Spinal cord (tissue), 10 donors: ENCODE data around the gene TNRC6B. TPM values are rescaled to one million over a fixed set of nuclear protein-coding genes. Genes with fewer than 3 reads are reported as not detected.

ENCODE experiments used
- DNase-seq, 6 donors: peaks; one replicate each; pipeline versions ENCODE4 v3.0.0 to v3.0.0-alpha.2; 2013 to 2015; ENCODE audit warnings: low spot score in 6 of 6, low read depth in 4 of 6
- H3K27ac ChIP-seq: one replicate; pipeline ENCODE4 v1.5.1; 2013; ENCODE audit warnings: low read depth, low read length, control low read depth
- H3K27me3 ChIP-seq: one replicate; pipeline ENCODE4 v1.6.1; 2013; ENCODE audit warnings: low read length; ENCODE audit not compliant: control insufficient read depth, insufficient read depth
- H3K36me3 ChIP-seq: one replicate; pipeline ENCODE4 v1.6.1; 2013; ENCODE audit warnings: low read length; ENCODE audit not compliant: control insufficient read depth, insufficient read depth
- H3K4me1 ChIP-seq: one replicate; pipeline ENCODE4 v1.6.1; 2013; ENCODE audit warnings: low read length; ENCODE audit not compliant: control insufficient read depth, insufficient read depth
- H3K4me3 ChIP-seq: one replicate; pipeline ENCODE4 v1.5.1; 2013; ENCODE audit warnings: low read depth, low read length, control low read depth
- H3K9me3 ChIP-seq: one replicate; pipeline ENCODE4 v1.6.1; 2013; ENCODE audit warnings: low read length; ENCODE audit not compliant: control insufficient read depth, insufficient read depth
- WGBS: methylation state at CpG from one replicate; pipeline ENCODE4 v1.1.5; 2013; ENCODE audit warnings: missing lambda C conversion rate; ENCODE audit not compliant: insufficient coverage; 5-methylcytosine and 5-hydroxymethylcytosine counted together
- polyA plus RNA-seq, 2 donors: library from polyadenylated mRNA; unstranded; fragments of 120-200 nt; gene quantifications; one replicate each; pipeline ENCODE4 v1.2.1, GENCODE V29; 2013; ENCODE audit not compliant: insufficient read length in 2 of 2
- total RNA-seq, 2 donors: library from RNA; depleted of rRNA in 1 of 2; stranded (reverse); fragments of 120-200 nt in 1 of 2; fragments of >200 nt in 1 of 2; gene quantifications; one replicate each; pipeline versions ENCODE4 v1.2.3 to v1.2.4, GENCODE V29; 2013 to 2014
- donor health status: healthy.

The TNRC6B gene
- total and polyA plus RNA-seq, 4 donors = 16.7 to 38.7 (median 26.5) TPM

- 94% methylated on average over 3 of the region's 4 CpGs for WGBS
- H3K27ac ChIP-seq = no peak overlapping the region
- no peaks in the 10 kb centered on the region for H3K27me3 ChIP-seq
- no peak for DNase-seq
- H3K9me3 ChIP-seq = no peaks in the 10 kb centered on the region
- H3K36me3 ChIP-seq = peaks cover 6% of the 10 kb centered on the region
- H3K4me1 ChIP-seq = peaks cover 9% of the 10 kb centered on the region
- H3K4me3 ChIP-seq = no peak overlapping the region
Observed at GRCh38 chr22:40236131-40236665, 58.5 kb downstream of the TNRC6B start.

GRCh38 chr22:40237241-40237640 lies 59.5 kb downstream of the TNRC6B start:
- no peaks in the 10 kb centered on the region for H3K27me3 ChIP-seq
- no peak overlapping the region for H3K27ac ChIP-seq
- no peak for DNase-seq
- peaks cover 9% of the 10 kb centered on the region for H3K4me1 ChIP-seq
- no peaks in the 10 kb centered on the region for H3K9me3 ChIP-seq
- H3K36me3 ChIP-seq = peaks cover 6% of the 10 kb centered on the region
- 91% methylated on average over 3 of the region's 4 CpGs for WGBS
- no peak overlapping the region for H3K4me3 ChIP-seq

GRCh38 chr22:40237788-40238424 lies 60.2 kb downstream of the TNRC6B start:
- WGBS = 81% methylated on average over 10 of the region's 13 CpGs
- H3K27me3 ChIP-seq = no peaks in the 10 kb centered on the region
- peaks cover 9% of the 10 kb centered on the region for H3K4me1 ChIP-seq
- no peak overlapping the region for H3K4me3 ChIP-seq
- peaks cover 2% of the 10 kb centered on the region for H3K36me3 ChIP-seq
- H3K27ac ChIP-seq = no peak overlapping the region
- no peak for DNase-seq
- no peaks in the 10 kb centered on the region for H3K9me3 ChIP-seq

- 69% methylated on average over 15 of the region's 16 CpGs for WGBS
- Histone ChIP-seq H3K9me3 (no peaks in the 10 kb centered on the region), H3K27me3 (no peaks in the 10 kb centered on the region), H3K27ac (no peak overlapping the region), H3K4me3 (no peak overlapping the region), H3K4me1 (peaks cover 9% of the 10 kb centered on the region), H3K36me3 (no peaks in the 10 kb centered on the region)
- DNase-seq = no peak
Observed at GRCh38 chr22:40238425-40239344, 61.0 kb downstream of the TNRC6B start.

- Histone ChIP-seq H3K4me3 (no peak overlapping the region), H3K27me3 (no peaks in the 10 kb centered on the region), H3K9me3 (no peaks in the 10 kb centered on the region), H3K4me1 (peaks cover 9% of the 10 kb centered on the region), H3K36me3 (no peaks in the 10 kb centered on the region), H3K27ac (no peak overlapping the region)
- no peak for DNase-seq
- whole genome bisulfite sequencing = 81% methylated on average over 4 of the region's 4 CpGs
Observed at GRCh38 chr22:40239345-40239683, 61.6 kb downstream of the TNRC6B start.

- WGBS = no CpG with 5 or more reads among the region's 3 CpGs
- no peak overlapping the region for H3K4me3 ChIP-seq
- H3K9me3 ChIP-seq = no peaks in the 10 kb centered on the region
- H3K36me3 ChIP-seq = no peaks in the 10 kb centered on the region
- no peak overlapping the region for H3K27ac ChIP-seq
- DNase-seq = no peak
- peaks cover 9% of the 10 kb centered on the region for H3K4me1 ChIP-seq
- no peaks in the 10 kb centered on the region for H3K27me3 ChIP-seq
Observed at GRCh38 chr22:40240160-40240559, 62.4 kb downstream of the TNRC6B start.

GRCh38 chr22:40240686-40241085 lies 63.0 kb downstream of the TNRC6B start:
- no peaks in the 10 kb centered on the region for H3K9me3 ChIP-seq
- H3K4me3 ChIP-seq = no peak overlapping the region
- H3K27me3 ChIP-seq = no peaks in the 10 kb centered on the region
- no peaks in the 10 kb centered on the region for H3K36me3 ChIP-seq
- DNase-seq = no peak
- peaks cover 9% of the 10 kb centered on the region for H3K4me1 ChIP-seq
- no peak overlapping the region for H3K27ac ChIP-seq

GRCh38 chr22:40241200-40241763 lies 63.6 kb downstream of the TNRC6B start:
- no peak for DNase-seq
- peaks cover 3% of the 10 kb centered on the region for H3K36me3 ChIP-seq
- H3K9me3 ChIP-seq = no peaks in the 10 kb centered on the region
- H3K27me3 ChIP-seq = no peaks in the 10 kb centered on the region
- no CpG with 5 or more reads among the region's 3 CpGs for WGBS
- peaks cover 9% of the 10 kb centered on the region for H3K4me1 ChIP-seq
- no peak overlapping the region for H3K4me3 ChIP-seq
- H3K27ac ChIP-seq = no peak overlapping the region

GRCh38 chr22:40243891-40244290 lies 66.2 kb downstream of the TNRC6B start:
- Histone ChIP-seq H3K4me3 (no peak overlapping the region), H3K36me3 (peaks cover 6% of the 10 kb centered on the region), H3K27me3 (no peaks in the 10 kb centered on the region), H3K4me1 (peaks cover 6% of the 10 kb centered on the region), H3K9me3 (no peaks in the 10 kb centered on the region), H3K27ac (no peak overlapping the region)
- DNase-seq = no peak
- WGBS = no CpG with 5 or more reads among the region's 2 CpGs
